ENCODE data around the gene EXOC4.
"Not testable (repeated sequence)": the region's sequence is repeated elsewhere in the genome, so short reads cannot be mapped to it uniquely, and the experiment has no call there.

Gene EXOC4

GRCh38 chr7:133962646-133963045, 709.8 kb downstream of the EXOC4 start:
- DNase-seq (ENCODE audit: low read depth in 1 of 2, low spot score in 1 of 2): no peak

DNA sequence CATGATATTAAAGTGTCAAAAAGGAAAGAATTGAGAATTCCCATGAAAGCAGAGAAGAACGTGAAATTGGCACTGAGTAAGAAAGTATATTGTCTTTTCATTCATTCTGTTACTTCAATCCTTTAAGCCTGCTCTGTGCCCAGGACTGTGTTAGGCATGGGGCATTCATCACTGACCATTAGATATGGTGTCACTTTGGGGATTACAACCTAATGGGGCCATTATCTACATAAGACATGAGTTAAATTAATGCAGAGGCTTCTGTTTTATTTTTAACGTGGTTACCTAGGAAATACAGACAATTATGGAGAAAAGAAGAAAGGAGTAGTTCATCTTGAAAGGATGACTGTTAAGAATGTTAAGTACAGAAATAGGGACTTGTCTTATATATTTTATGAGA, 710.8 kb downstream of the EXOC4 start:
- DNase-seq (ENCODE audit: low read depth in 1 of 2, low spot score in 1 of 2): no peak

DNA sequence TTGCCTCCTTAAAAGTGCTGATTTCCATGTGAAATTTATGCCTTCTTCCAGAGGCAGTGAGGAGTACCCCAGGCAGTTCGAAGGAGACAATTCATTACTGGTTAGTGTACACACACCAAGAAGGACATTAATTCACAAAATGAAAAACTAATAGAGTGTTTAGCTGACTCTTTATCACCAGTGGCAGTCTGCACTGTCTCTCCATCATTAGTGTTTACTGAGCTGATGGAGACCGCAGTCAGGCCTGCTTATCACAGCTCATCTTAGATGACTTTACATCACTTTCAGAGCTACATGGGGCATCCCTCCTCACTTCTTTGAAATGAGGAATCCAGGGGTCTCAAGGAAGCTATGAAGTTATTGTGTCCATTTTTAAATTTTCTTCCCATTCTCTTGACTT, 718.7 kb downstream of the EXOC4 start:
- DNase-seq (ENCODE audit: low read depth in 1 of 2, low spot score in 1 of 2): no peak

GRCh38 chr7:133973710-133974109, 720.8 kb downstream of the EXOC4 start:
- DNase-seq (ENCODE audit: low read depth in 1 of 2, low spot score in 1 of 2): no peak

- DNase-seq (ENCODE audit: low read depth in 1 of 2, low spot score in 1 of 2): no peak
These were observed 722.3 kb downstream of the EXOC4 start for GRCh38 chr7:133975130-133975529.

DNA sequence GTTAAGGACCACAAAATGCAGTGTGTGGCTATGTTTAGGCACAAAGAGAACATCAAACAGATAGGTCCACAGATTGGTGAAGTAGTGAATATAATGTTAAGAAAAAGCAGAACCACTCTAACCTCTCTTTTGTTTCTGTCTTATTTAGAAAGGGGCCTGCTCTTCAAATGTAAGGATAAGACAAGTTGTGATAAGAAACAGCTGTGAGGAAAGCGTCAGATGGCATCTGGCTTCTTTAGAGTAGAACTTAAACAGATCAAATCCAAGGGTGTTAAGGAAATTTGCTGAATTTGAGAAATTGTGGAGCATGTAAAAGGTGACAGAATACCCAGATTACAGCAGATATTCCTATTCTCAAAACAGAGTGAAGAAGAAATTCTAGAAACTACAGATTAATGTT, 723.3 kb downstream of the EXOC4 start:
- DNase-seq (ENCODE audit: low read depth in 1 of 2, low spot score in 1 of 2): no peak

DNA sequence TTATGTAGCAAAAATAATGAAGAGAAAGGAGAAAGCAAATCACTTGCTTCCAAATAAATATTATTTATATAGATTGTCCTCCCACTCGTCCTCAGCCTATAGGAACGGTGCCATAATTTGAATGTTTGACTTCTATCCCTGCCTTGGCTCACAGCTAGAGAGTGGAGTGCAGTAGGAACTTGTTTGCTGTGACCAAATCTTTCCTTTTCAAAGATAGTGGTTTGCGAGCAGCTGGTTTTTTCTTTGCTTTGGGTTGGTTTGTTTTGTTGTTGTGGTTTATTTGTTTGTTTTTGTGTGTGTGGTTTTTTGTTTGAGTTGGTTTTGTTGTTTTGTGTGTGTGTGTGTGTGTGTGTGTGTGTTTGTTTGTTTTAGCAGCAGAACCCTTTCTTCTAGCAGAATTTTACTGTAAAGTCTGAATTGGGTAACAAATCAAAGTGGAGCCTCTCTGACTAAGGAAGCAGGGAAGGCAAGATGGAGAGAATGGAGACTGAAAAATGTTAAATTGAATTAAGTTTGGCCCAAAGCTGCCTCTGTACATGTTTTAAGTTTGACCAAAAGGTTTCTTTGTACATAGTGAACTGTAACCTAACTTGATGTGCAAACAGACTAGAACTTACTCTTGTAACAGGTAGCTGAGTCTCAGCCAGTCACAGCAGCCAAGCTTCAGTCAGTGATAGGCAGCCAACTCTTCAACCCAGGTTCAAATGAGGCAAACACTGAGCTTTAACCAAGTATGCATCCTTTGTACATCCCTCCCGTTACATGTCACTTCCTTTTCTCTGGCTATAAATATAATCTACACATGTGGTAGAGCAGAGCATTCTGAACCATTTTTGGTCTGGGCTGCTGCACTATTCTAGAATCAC, 724.8 kb downstream of the EXOC4 start:
- DNase-seq (ENCODE audit: low read depth in 1 of 2, low spot score in 1 of 2): no peak

DNA sequence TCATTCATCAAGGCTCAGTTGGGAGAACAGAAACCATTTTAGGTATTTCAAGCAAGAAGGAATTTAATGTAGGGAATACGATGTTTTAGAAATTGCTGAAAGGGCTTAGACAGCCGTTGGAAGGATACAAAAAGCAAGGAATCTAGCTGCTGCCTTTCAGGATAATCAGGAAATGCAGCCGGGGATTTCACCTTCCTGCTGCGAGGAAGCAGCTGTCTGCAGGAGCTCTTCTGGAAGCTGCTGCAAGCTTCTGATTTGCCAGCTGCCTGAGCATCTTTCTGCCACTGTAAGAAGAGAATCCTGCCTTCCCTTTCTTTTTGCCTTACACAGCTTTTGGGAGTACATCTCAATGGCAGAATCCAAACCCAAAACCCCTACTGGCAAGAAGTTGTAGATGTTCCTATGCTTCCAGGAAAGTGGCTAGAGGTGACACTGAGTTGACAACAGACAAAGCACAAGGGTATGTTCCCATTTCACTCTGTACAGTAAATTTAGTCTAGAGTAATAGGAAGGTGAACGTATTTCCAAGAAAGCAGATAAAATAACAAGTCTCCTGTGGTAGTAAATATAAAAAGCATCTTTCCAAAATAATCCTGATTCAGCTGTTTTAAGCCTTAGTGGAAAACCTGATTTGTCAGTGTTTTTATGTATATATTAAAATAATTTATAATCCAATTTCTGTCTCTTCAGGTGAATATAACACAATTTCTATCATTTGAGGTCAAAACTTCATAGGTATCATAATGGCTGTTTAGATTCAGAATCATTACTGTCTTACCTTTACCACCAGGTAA, 725.8 kb downstream of the EXOC4 start:
- no peak for DNase-seq (ENCODE audit: low read depth in 1 of 2, low spot score in 1 of 2)

DNA sequence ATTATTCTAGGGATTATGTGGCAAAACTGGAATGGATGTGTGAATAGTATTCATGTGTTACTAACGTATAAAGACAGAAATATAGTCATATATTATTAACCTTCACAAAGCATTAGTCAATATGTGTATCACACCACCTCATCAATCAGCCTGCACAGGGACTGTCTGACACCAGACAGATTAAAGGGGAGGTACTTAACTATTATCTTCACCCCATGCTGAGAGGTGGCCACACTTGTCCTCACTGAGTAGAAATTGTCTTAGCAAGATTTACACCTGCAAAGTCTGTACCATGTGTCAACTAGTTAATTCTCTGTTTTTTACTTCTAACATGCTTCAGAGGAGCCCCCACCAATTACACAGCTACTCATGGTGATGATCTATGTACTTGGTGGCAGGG, 727.9 kb downstream of the EXOC4 start:
- DNase-seq (ENCODE audit: low read depth in 1 of 2, low spot score in 1 of 2): no peak

DNA sequence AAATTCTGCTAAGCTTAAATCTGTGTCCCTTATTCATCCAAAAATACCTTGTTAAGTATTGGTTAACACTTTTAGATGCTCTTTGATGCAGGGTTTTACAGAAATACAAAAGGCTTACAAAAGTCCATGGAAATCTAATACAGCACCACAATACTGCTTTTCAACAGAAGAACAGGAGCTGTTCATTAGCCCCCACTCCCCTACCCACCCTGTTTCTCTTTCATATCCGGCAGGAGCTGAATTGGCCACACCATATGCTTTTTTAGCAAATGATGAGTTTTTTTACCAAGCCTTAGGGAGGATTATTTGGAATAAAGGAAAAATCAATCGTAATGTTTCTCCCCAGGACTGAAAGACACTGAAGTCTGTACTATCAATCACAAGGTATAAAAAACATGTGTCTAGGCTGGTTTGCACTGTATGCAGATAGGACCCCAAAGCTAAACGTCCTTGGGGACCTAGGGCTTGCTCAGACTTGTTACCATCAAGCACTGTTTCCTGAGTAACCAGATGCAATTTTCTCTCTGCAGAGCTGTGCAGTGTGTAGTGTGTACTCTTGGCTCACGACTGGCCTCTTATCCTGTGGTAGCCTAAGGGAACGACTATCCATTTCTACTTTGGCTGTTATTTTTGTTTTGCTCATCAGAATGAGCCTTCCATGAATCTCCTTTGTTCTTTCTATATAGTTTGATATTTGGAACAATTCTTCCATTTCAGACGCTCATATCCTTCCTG, 731.0 kb downstream of the EXOC4 start:
- no peak for DNase-seq (ENCODE audit: low read depth in 1 of 2, low spot score in 1 of 2)

DNA sequence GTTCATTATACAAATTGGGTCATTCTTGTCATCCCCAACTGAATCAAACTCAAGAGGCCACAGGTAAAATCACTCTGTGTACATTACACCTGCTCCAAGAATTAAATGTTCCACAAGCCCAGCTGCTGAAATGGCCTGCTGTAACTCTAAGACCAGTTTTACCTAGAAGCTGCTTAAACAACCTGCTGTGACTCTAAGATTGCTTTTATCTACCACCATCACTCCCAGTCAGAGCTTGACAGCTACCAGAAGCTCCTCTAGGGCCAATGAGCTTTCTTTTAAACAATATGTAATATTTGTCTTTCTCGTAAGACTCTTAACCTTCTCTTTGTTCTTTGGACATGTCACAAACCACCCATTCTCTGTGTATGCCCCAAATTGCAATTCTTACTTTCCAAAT, 732.4 kb downstream of the EXOC4 start:
- no peak for DNase-seq (ENCODE audit: low read depth in 1 of 2, low spot score in 1 of 2)

- no peak for DNase-seq (ENCODE audit: low read depth in 1 of 2, low spot score in 1 of 2)
These were observed 734.7 kb downstream of the EXOC4 start for GRCh38 chr7:133987582-133987981.

DNA sequence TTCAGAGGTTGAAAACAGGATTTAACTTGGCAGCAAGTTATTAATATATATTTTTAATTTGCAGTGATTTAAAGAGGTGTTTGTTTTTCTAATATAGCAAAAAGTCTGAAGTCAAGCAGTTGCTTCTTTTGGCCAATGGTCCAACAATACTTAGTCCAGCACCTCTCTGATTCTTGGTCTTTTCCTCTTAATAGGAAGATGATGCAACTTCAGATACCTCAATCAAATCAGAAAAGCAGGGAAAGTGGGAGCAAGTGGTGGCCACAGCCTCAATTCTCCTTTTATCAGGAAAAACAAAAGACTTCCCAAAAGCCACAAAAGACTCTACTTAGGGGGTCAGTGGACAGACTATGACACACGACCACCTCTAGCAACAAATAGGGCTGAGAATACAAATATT, 740.7 kb downstream of the EXOC4 start:
- no peak for DNase-seq (ENCODE audit: low read depth in 1 of 2, low spot score in 1 of 2)

- DNase-seq (ENCODE audit: low read depth in 1 of 2, low spot score in 1 of 2): not testable (repeated sequence)
These were observed 741.2 kb downstream of the EXOC4 start for GRCh38 chr7:133994100-133994499.

GRCh38 chr7:133997463-133997862, 744.6 kb downstream of the EXOC4 start:
- no peak for DNase-seq (ENCODE audit: low read depth in 1 of 2, low spot score in 1 of 2)

DNA sequence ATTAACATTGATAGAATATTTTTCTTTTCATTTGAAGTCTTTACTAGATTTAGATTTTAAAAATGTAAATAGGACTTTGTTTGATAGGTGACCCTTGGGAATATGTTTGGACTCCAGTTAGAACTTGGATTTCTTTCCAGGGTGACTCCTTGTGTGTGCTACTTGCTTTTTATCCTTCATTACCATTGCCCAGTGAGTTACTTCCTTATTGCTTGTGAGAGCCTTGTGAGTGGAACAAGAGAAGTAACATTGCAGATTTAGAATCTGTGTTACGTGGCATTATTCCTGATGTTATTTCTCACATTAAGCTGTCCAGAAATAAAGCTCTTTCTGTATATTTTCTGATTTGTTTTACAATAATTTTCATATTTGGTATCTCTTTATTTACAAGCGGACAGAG, 746.3 kb downstream of the EXOC4 start:
- DNase-seq (ENCODE audit: low read depth in 1 of 2, low spot score in 1 of 2): no peak

DNA sequence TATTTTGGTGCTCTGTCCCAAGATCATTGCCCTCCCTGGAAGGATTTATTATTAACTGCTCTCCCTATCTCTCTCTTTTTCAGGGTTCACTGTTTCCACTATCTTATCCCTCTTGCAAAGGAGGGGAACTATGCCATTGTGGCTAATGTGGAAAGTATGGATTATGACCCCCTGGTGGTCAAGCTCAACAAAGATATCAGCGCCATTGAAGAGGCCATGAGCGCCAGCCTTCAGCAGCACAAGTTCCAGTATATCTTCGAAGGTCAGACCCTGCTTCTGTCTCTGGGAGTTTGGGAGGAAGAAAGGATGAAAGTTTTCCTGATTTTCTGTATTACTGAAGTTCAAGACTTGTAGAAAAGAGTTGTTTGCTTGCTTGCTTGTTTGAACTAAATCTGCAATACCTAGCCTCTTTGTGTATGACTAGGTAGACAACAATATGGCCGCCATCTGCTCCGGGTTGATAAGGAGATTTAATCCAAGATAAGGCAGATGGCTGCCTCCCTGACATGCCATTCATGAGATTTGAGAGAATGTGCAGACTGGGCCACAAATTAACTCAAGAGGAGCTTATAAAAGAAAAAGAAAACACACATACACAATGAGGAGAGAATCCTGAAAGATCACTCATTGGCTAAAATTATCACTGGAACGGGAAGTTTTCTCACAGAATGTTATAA, 752.1 kb downstream of the EXOC4 start:
- DNase-seq (ENCODE audit: low read depth in 1 of 2, low spot score in 1 of 2): no peak

- no peak for DNase-seq (ENCODE audit: low read depth in 1 of 2, low spot score in 1 of 2)
These were observed 756.6 kb downstream of the EXOC4 start for GRCh38 chr7:134009314-134010110.

DNA sequence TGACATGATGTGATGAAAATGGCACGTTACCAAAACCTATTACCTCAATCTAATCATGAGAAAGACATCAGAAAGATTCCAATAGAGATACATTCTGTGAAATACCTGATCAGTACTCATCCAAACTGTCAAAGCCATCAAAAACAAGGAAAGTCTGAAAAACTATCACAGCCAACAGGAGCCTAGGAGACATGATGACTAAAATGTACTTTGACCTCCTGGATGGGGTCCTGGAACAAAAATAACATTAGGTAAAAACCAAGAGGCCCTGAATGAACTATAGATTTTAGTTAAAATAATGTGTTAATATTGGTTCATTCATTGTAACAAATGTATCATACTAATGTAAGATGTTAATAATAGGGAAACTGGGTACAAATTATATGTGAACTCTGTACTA, 760.4 kb downstream of the EXOC4 start:
- no peak for DNase-seq (ENCODE audit: low read depth in 1 of 2, low spot score in 1 of 2)

DNA sequence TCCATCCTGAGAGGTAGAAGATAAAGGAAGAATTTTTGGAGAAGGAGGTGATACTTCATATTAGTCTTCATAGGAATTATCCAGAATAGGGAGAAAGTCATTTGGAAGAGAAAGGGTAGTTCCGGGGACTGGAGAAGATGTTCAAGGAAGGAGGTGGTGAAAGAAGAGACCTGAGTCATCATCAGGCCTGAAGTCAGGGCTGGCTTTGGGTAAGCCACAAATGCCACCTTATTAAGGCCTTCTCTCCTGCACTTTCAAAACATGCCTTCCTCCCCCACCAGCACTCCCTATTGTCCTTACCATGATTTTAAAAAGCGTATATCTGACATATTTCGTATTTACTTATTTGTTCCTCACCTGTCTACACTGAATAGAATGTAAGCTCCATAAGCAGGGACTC, 762.1 kb downstream of the EXOC4 start:
- DNase-seq (ENCODE audit: low read depth in 1 of 2, low spot score in 1 of 2): no peak

Data from activated CD4-positive, alpha-beta T cell treated with anti-CD3 and anti-CD28 coated beads, Interleukin-2, amount 50 U/mL, for 24 hours (primary cell).